Measurements from ENCODE around the gene ITCH. TPM values are rescaled to one million over a fixed set of nuclear protein-coding genes. Genes with fewer than 3 reads are reported as not detected.

The ITCH gene
- total RNA-seq, 1 experiment from 2014 or later: 78.8 TPM

DNA sequence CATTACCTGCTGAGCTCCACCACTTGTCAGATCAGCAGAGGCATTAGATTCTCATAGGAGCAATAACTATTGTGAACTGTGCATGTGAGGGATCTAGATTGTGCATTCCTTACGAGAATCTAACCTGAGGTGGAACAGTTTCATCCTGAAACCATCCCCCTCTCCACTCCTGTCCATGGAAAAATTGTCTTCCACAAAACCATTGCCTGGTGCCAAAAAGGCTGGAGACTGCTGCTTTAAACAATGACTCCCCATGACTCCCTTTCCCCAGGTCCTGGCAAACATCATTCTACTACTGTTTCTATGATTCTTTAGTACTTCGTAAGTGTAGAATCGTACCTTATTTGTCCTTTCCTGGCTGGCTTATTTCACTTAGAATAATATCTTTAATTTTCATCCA lies 143.4 kb downstream of the ITCH start:
- CTCF ChIA-PET: interaction anchor here (1.5 kb wide), 1 partner anchor 194 kb away, joined by 5 read pairs; no protein-coding TSS in a partner anchor
- Histone ChIP-seq H4K20me1 (ENCODE audit: insufficient read depth) (no peaks in the 10 kb centered on the region; the same call in 1 of the 2 replicates), H2AFZ (ENCODE audit: low read depth, low read length, poor library complexity, severe bottlenecking) (no peak overlapping the region), H3K4me2 (ENCODE audit: low read length) (no peak overlapping the region), H3K9me2 (ENCODE audit: insufficient read depth) (no peaks in the 10 kb centered on the region), H3K36me3 (ENCODE audit: control insufficient read depth in 1 of 2, insufficient read depth in 2 of 2, low read length in 2 of 2) (peaks cover 17 to 28% of the 10 kb centered on the region in 2 experiments), H3K4me3 (replicated peaks in 1 of 2; ENCODE audit: low read depth in 1 of 2, low read length in 2 of 2) (no peak overlapping the region), H3K4me1 (ENCODE audit: control insufficient read depth in 1 of 2, insufficient read depth in 2 of 2, low read length in 2 of 2) (no peaks in the 10 kb centered on the region), H3K9me3 (ENCODE audit: control insufficient read depth in 1 of 2, insufficient read depth in 1 of 2, low read depth in 1 of 2, low read length in 2 of 2) (no peaks in the 10 kb centered on the region), H3K27me3 (ENCODE audit: insufficient read depth, low read length) (no peaks in the 10 kb centered on the region), H3K9ac (ENCODE audit: low read length) (no peak overlapping the region), H3K79me2 (ENCODE audit: insufficient read depth, low read length) (0 out of 2 replicates have a peak, but pooled peaks cover 4% of the 10 kb centered on the region), H3K27ac (ENCODE audit: low read depth, low read length) (no peak overlapping the region)
- POLR2A ChIA-PET: interaction anchor here (1.4 kb wide), 1 partner anchor 199 kb away, joined by 3 read pairs; no protein-coding TSS in a partner anchor
- intact Hi-C loops (cut with micrococcal nuclease): no loop called here
- no peak for ATAC-seq
- TF ChIP-seq RAD21 (IDR thresholded peaks at IDR 0.05; ENCODE audit: low read depth): no peak
- TF ChIP-seq CEBPB (IDR thresholded peaks at IDR 0.05; ENCODE audit: low read depth): no peak
- TF ChIP-seq EZH2 (IDR thresholded peaks at IDR 0.05): no peak
- TF ChIP-seq POLR2AphosphoS5 (IDR thresholded peaks at IDR 0.05; ENCODE audit: low read depth, low read length): no peak
- no peak for TF ChIP-seq CBX3 (IDR thresholded peaks at IDR 0.05; ENCODE audit: low read depth)
- TF ChIP-seq EZH2phosphoT487 (IDR thresholded peaks at IDR 0.05; ENCODE audit: borderline replicate concordance): no peak
- no peak for TF ChIP-seq SRF (IDR thresholded peaks at IDR 0.05; ENCODE audit: low read depth)
- TF ChIP-seq SIN3A (IDR thresholded peaks at IDR 0.05; ENCODE audit: low read depth): no peak
- TF ChIP-seq, protein P1, sequence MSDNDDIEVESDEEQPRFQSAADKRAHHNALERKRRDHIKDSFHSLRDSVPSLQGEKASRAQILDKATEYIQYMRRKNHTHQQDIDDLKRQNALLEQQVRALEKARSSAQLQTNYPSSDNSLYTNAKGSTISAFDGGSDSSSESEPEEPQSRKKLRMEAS (IDR thresholded peaks at IDR 0.05): no peak
- TF ChIP-seq FOSL1 (IDR thresholded peaks at IDR 0.05; ENCODE audit: low read depth): no peak
- no peak for TF ChIP-seq ZBTB33 (IDR thresholded peaks at IDR 0.05; ENCODE audit: extremely low read depth, insufficient replicate concordance, low read length)
- TF ChIP-seq REST (IDR thresholded peaks at IDR 0.05; ENCODE audit: low read depth): no peak
- no peak for TF ChIP-seq ZFX (IDR thresholded peaks at IDR 0.05)
- TF ChIP-seq, protein P2, sequence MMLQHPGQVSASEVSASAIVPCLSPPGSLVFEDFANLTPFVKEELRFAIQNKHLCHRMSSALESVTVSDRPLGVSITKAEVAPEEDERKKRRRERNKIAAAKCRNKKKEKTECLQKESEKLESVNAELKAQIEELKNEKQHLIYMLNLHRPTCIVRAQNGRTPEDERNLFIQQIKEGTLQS (IDR thresholded peaks at IDR 0.05): no peak
- TF ChIP-seq JUND (IDR thresholded peaks at IDR 0.05): no peak
- TF ChIP-seq, protein P3, sequence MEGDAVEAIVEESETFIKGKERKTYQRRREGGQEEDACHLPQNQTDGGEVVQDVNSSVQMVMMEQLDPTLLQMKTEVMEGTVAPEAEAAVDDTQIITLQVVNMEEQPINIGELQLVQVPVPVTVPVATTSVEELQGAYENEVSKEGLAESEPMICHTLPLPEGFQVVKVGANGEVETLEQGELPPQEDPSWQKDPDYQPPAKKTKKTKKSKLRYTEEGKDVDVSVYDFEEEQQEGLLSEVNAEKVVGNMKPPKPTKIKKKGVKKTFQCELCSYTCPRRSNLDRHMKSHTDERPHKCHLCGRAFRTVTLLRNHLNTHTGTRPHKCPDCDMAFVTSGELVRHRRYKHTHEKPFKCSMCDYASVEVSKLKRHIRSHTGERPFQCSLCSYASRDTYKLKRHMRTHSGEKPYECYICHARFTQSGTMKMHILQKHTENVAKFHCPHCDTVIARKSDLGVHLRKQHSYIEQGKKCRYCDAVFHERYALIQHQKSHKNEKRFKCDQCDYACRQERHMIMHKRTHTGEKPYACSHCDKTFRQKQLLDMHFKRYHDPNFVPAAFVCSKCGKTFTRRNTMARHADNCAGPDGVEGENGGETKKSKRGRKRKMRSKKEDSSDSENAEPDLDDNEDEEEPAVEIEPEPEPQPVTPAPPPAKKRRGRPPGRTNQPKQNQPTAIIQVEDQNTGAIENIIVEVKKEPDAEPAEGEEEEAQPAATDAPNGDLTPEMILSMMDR (IDR thresholded peaks at IDR 0.05 in 2 of 3, conservative IDR thresholded peaks at IDR 0.05 in 1 of 3; ENCODE audit: borderline replicate concordance in 1 of 3, insufficient read depth in 1 of 3, low read depth in 2 of 3, low read length in 2 of 3): no peak
- no peak for TF ChIP-seq ELF1 (IDR thresholded peaks at IDR 0.05; ENCODE audit: borderline replicate concordance, low read depth)
- TF ChIP-seq TCF7L2 (IDR thresholded peaks at IDR 0.05; ENCODE audit: borderline replicate concordance, extremely low read depth, insufficient read depth, insufficient read length): no peak
- TF ChIP-seq ZNF274 (IDR thresholded peaks at IDR 0.05; ENCODE audit: low read depth, low read length): no peak
- RAD21 ChIA-PET (ENCODE audit: low non-redundant PET in 1 of 2, low total read pairs in 2 of 2, uncharacterized antibody in 2 of 2, unreplicated experiment in 2 of 2): no interaction called here
- no peak for DNase-seq (ENCODE audit: low read depth, low spot score)
- BruUV-seq (replicated peaks): no TSS peak
